Vagina (tissue), 2 donors: ENCODE data around the gene PSMD3. TPM values are rescaled to one million over a fixed set of nuclear protein-coding genes. Genes with fewer than 3 reads are reported as not detected.

Experiments
- DNase-seq, 2 donors: peaks; one replicate each; pipeline ENCODE4 v3.0.0-alpha.2; 2017; ENCODE audit errors: extremely low spot score in 2 of 2
- H3K27ac ChIP-seq: fragments of 200-600 bp; sonication (generic); one replicate; pipeline ENCODE4 v1.5.1; 2019
- H3K27me3 ChIP-seq: fragments of 200-600 bp; sonication (generic); one replicate; pipeline ENCODE4 v1.5.1; 2019
- H3K36me3 ChIP-seq, 2 donors: fragments of 200-600 bp; sonication (generic); one replicate each; pipeline ENCODE4 v1.5.1; 2017 to 2019
- H3K4me1 ChIP-seq: fragments of 200-600 bp; sonication (generic); one replicate; pipeline ENCODE4 v1.5.1; 2019
- H3K4me3 ChIP-seq, 2 donors: fragments of 200-600 bp; sonication (generic); 1 replicate in 1 of 2; 2 replicates in 1 of 2; pipeline ENCODE4 v1.5.1; 2016 to 2019
- H3K9me3 ChIP-seq: fragments of 200-600 bp; sonication (generic); one replicate; pipeline ENCODE4 v1.5.1; 2019
- POLR2A ChIP-seq, 2 donors: fragments of 450-650 bp; IDR thresholded peaks; one replicate each; pipeline ENCODE4 v1.6.1; 2017; ENCODE audit warnings: antibody characterized with exemption in 2 of 2, mild to moderate bottlenecking in 2 of 2, moderate library complexity in 2 of 2
- POLR2AphosphoS5 ChIP-seq, 2 donors: sonication (generic); formaldehyde crosslinking; IDR thresholded peaks; one replicate each; pipeline ENCODE4 v1.9.0; 2017; ENCODE audit warnings: antibody characterized with exemption in 2 of 2, mild to moderate bottlenecking in 2 of 2, low read depth in 1 of 2; ENCODE audit not compliant: insufficient read depth in 1 of 2
- intact Hi-C: fragments of 100-400 bp; cut with DNase I; formaldehyde crosslinking; loops from one replicate; pipeline ENCODE4 v1.15.1; 2023
- total RNA-seq: library from RNA; depleted of rRNA; stranded (reverse); fragments of >200 nt; gene quantifications from one replicate; pipeline ENCODE4 v1.2.3, GENCODE V29; 2016
- TF ChIP-seq, protein P1 (sequence below), 3 experiments: fragments of 450-650 bp in 2 of 3; fragments of 200-600 bp in 1 of 3; sonication (generic) in 1 of 3; IDR thresholded peaks; one replicate each; pipeline ENCODE4 v1.5.1; 2017 to 2019; ENCODE audit warnings: antibody characterized with exemption in 3 of 3, mild to moderate bottlenecking in 2 of 3, moderate library complexity in 2 of 3

PSMD3 gene
- total RNA-seq, 1 donor from 2014 or later, result 95.0 TPM

GRCh38 chr17:39962642-39963220 is 17.9 kb upstream of the PSMD3 start, which contains the start of gene GSDMA:
Gene GSDMA, plus strand, starts transcription at chr17:39963004. Its CDS starts 2,684 bp downstream, at chr17:39965688.
- DNase-seq, result no peak
- H3K4me1 ChIP-seq, result peaks cover 4% of the 10 kb centered on the region
- no peaks in the 10 kb centered on the region for H3K36me3 ChIP-seq
- no peaks in the 10 kb centered on the region for H3K27me3 ChIP-seq
- no peak for TF ChIP-seq POLR2A (IDR thresholded peaks at IDR 0.05)
- no peak for TF ChIP-seq POLR2AphosphoS5 (IDR thresholded peaks at IDR 0.05; ENCODE audit: insufficient read depth in 1 of 2, low read depth in 1 of 2)
- TF ChIP-seq, protein P1, sequence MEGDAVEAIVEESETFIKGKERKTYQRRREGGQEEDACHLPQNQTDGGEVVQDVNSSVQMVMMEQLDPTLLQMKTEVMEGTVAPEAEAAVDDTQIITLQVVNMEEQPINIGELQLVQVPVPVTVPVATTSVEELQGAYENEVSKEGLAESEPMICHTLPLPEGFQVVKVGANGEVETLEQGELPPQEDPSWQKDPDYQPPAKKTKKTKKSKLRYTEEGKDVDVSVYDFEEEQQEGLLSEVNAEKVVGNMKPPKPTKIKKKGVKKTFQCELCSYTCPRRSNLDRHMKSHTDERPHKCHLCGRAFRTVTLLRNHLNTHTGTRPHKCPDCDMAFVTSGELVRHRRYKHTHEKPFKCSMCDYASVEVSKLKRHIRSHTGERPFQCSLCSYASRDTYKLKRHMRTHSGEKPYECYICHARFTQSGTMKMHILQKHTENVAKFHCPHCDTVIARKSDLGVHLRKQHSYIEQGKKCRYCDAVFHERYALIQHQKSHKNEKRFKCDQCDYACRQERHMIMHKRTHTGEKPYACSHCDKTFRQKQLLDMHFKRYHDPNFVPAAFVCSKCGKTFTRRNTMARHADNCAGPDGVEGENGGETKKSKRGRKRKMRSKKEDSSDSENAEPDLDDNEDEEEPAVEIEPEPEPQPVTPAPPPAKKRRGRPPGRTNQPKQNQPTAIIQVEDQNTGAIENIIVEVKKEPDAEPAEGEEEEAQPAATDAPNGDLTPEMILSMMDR (IDR thresholded peaks at IDR 0.05), result no peak
- intact Hi-C loops, result no loop called here
- no peak within 1 kb of the TSS for H3K27ac ChIP-seq
- H3K9me3 ChIP-seq, result no peaks in the 10 kb centered on the region
- H3K4me3 ChIP-seq, result no peak within 1 kb of the TSS

GRCh38 chr17:39963829-39964228 is 16.8 kb upstream of the PSMD3 start:
- no peak overlapping the region for H3K27ac ChIP-seq
- DNase-seq, result no peak
- H3K4me3 ChIP-seq, result no peak overlapping the region
- no peaks in the 10 kb centered on the region for H3K36me3 ChIP-seq
- intact Hi-C loops, result no loop called here
- no peaks in the 10 kb centered on the region for H3K9me3 ChIP-seq
- no peaks in the 10 kb centered on the region for H3K27me3 ChIP-seq
- TF ChIP-seq, protein P1 (IDR thresholded peaks at IDR 0.05), result no peak
- no peak for TF ChIP-seq POLR2A (IDR thresholded peaks at IDR 0.05)
- no peak for TF ChIP-seq POLR2AphosphoS5 (IDR thresholded peaks at IDR 0.05; ENCODE audit: insufficient read depth in 1 of 2, low read depth in 1 of 2)
- peaks cover 4% of the 10 kb centered on the region for H3K4me1 ChIP-seq

DNA sequence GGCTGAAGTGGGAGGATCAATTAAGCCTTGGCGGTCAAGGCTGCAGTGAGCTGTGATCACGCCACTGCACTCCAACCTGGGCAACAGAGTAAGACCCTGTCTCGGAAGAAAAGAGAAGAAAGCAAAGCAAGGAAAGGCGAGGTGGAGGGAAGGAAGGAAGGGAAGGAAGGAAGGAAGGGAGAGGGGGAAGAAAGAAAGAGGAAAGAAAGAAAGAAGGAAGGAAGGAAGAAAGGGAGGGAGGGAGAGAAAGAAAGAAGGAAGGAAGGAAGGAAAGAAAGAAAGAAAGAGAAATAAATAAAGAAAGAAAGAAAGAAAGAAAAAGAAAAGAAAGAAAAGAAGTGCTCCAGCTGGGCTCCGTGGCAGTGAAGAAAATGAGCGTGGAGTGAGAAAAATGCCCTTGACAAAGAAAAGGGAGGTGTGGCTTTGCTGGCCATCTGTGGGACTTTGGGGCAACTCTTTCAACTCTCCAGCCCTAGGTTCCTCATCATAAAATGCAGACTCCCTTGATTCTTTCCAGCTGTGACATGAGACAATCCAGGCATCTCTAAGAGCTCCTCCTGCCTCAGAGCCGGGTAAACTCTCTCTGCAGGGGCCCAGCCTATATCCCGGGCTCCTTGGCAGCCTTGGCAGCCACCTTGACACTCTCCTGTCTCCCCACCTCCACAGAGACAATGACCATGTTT is 15.4 kb upstream of the PSMD3 start:
- TF ChIP-seq POLR2A (IDR thresholded peaks at IDR 0.05), result no peak
- TF ChIP-seq, protein P1 (IDR thresholded peaks at IDR 0.05), result no peak
- TF ChIP-seq POLR2AphosphoS5 (IDR thresholded peaks at IDR 0.05; ENCODE audit: insufficient read depth in 1 of 2, low read depth in 1 of 2), result no peak
- Histone ChIP-seq H3K27me3 (no peaks in the 10 kb centered on the region), H3K4me1 (no peaks in the 10 kb centered on the region), H3K9me3 (no peaks in the 10 kb centered on the region), H3K27ac (no peak overlapping the region), H3K36me3 (no peaks in the 10 kb centered on the region), H3K4me3 (no peak overlapping the region)
- no peak for DNase-seq
- intact Hi-C loops, result no loop called here

GRCh38 chr17:39966771-39967170 is 13.8 kb upstream of the PSMD3 start:
- TF ChIP-seq, protein P1 (IDR thresholded peaks at IDR 0.05), result no peak
- TF ChIP-seq POLR2A (IDR thresholded peaks at IDR 0.05), result no peak
- TF ChIP-seq POLR2AphosphoS5 (IDR thresholded peaks at IDR 0.05; ENCODE audit: insufficient read depth in 1 of 2, low read depth in 1 of 2), result no peak
- H3K4me1 ChIP-seq, result no peaks in the 10 kb centered on the region
- no peak for DNase-seq
- H3K9me3 ChIP-seq, result no peaks in the 10 kb centered on the region
- H3K36me3 ChIP-seq, result no peaks in the 10 kb centered on the region
- no peak overlapping the region for H3K27ac ChIP-seq
- intact Hi-C loops, result no loop called here
- no peaks in the 10 kb centered on the region for H3K27me3 ChIP-seq
- no peak overlapping the region for H3K4me3 ChIP-seq

DNA sequence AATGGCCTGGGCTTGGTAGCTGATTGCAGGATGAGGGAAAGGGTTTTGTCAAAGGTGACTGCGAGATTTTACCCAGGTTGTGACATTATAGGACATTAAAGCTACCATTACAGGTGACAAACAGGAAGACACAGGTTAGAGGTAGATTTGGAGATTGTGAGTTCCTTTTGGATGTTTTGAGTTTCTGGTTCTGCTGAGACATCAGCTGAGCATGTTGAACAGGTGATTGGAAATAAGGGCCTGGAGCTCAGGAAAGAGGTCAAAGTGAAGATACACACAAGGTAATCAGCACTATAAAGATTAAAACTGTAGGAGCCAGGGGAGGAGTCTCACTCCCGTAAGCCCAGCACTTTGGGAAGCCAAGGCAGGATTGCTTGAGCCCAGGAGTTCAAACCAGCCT is 11.8 kb upstream of the PSMD3 start:
- Histone ChIP-seq H3K4me1 (no peaks in the 10 kb centered on the region), H3K4me3 (no peak overlapping the region), H3K9me3 (no peaks in the 10 kb centered on the region), H3K27me3 (no peaks in the 10 kb centered on the region), H3K36me3 (no peaks in the 10 kb centered on the region), H3K27ac (no peak overlapping the region)
- no peak for DNase-seq
- TF ChIP-seq, protein P1 (IDR thresholded peaks at IDR 0.05), result no peak
- TF ChIP-seq POLR2A (IDR thresholded peaks at IDR 0.05) (no peak), POLR2AphosphoS5 (IDR thresholded peaks at IDR 0.05; ENCODE audit: insufficient read depth in 1 of 2, low read depth in 1 of 2) (no peak)
- intact Hi-C loops, result no loop called here
